Uterus (tissue), 4 donors: Measurements from ENCODE around the gene CYP4F2. TPM values are rescaled to one million over a fixed set of nuclear protein-coding genes. Genes with fewer than 3 reads are reported as not detected.
"Not testable (repeated sequence)": the region's sequence is repeated elsewhere in the genome, so short reads cannot be mapped to it uniquely, and the experiment has no call there.

Experiments
- DNase-seq, 2 donors: peaks; one replicate each; pipeline ENCODE4 v3.0.0-alpha.2; 2019 to 2020
- H3K27ac ChIP-seq, 2 donors: fragments of 200-600 bp; sonication (generic); 1 replicate in 1 of 2; 2 replicates in 1 of 2; pipeline ENCODE4 v1.5.1; 2016 to 2018
- H3K27me3 ChIP-seq, 2 donors: fragments of 200-600 bp; sonication (generic); one replicate each; pipeline ENCODE4 v1.5.1; 2018 to 2019; ENCODE audit warnings: control low read depth in 1 of 2
- H3K36me3 ChIP-seq, 2 donors: fragments of 200-600 bp; sonication (generic); one replicate each; pipeline ENCODE4 v1.5.1; 2019; ENCODE audit warnings: control low read depth in 1 of 2
- H3K4me1 ChIP-seq, 2 donors: fragments of 200-600 bp; sonication (generic); one replicate each; pipeline ENCODE4 v1.5.1; 2018 to 2019; ENCODE audit warnings: control low read depth in 1 of 2
- H3K4me3 ChIP-seq, 2 donors: fragments of 200-600 bp; sonication (generic); 1 replicate in 1 of 2; 2 replicates in 1 of 2; pipeline ENCODE4 v1.5.1; 2018 to 2019; ENCODE audit warnings: mild to moderate bottlenecking in 1 of 2
- H3K9me3 ChIP-seq, 2 donors: fragments of 200-600 bp; sonication (generic); one replicate each; pipeline ENCODE4 v1.5.1; 2019; ENCODE audit warnings: control low read depth in 1 of 2
- POLR2A ChIP-seq, 2 donors: fragments of 450-650 bp; IDR thresholded peaks; one replicate each; pipeline ENCODE4 v1.6.1; 2016; ENCODE audit warnings: antibody characterized with exemption in 2 of 2, mild to moderate bottlenecking in 1 of 2, moderate library complexity in 1 of 2
- intact Hi-C: fragments of 100-400 bp; cut with DNase I; formaldehyde crosslinking; loops from one replicate; pipeline ENCODE4 v1.15.1; 2023; ENCODE audit warnings: low total_unique reads
- total RNA-seq, 4 donors: library from RNA; depleted of rRNA in 3 of 4; stranded (reverse); fragments of >200 nt in 3 of 4; gene quantifications; one replicate each; pipeline versions ENCODE4 v1.1.0 to v1.2.4, GENCODE V29; 2014 to 2023
- TF ChIP-seq, protein P1 (sequence below), 4 experiments: fragments of 200-600 bp in 2 of 4; fragments of 450-650 bp in 2 of 4; sonication (generic) in 2 of 4; IDR thresholded peaks; one replicate each; pipeline ENCODE4 v1.5.1; 2016 to 2019; ENCODE audit warnings: antibody characterized with exemption in 4 of 4, mild to moderate bottlenecking in 2 of 4, moderate library complexity in 1 of 4
- donor health status: DM: yes; HTN: yes; CAD: no.

Gene CYP4F2
- total RNA-seq, 4 donors from 2014 or later, result 0.14 TPM; not detected in 3

DNA sequence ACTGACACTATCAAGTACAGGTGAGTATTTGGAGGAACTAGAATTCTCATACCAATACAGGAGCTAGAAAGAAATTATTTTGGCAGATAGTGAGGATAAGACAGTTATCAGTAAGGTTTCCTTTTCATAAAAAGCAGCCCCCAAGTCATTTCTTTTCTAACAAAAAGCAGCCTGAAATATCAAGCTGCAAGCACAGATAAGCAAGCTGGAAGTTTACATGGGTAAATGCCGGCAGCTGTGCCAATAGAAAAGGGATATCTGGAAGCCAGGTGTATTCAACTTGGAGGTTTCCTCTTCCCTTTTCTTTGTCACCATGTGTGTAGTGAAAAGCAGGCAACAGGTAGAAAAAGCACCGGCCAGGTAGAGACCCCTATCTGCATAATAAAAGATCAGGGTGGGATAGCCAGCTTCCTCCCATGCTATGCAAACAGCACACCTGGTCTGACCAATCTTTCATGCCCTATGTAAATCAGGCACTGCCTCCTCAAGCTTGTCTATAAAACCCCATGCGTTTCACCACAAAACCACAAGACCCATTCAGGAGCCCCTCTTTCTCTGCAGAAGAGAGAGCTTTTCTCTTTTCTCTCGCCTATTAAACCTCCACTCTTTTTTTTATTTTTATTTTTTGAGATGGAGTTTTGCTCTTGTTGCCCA lies 22.9 kb downstream of the CYP4F2 start:
- intact Hi-C loops, result no loop called here
- TF ChIP-seq POLR2A (IDR thresholded peaks at IDR 0.05), result no peak
- TF ChIP-seq, protein P1, sequence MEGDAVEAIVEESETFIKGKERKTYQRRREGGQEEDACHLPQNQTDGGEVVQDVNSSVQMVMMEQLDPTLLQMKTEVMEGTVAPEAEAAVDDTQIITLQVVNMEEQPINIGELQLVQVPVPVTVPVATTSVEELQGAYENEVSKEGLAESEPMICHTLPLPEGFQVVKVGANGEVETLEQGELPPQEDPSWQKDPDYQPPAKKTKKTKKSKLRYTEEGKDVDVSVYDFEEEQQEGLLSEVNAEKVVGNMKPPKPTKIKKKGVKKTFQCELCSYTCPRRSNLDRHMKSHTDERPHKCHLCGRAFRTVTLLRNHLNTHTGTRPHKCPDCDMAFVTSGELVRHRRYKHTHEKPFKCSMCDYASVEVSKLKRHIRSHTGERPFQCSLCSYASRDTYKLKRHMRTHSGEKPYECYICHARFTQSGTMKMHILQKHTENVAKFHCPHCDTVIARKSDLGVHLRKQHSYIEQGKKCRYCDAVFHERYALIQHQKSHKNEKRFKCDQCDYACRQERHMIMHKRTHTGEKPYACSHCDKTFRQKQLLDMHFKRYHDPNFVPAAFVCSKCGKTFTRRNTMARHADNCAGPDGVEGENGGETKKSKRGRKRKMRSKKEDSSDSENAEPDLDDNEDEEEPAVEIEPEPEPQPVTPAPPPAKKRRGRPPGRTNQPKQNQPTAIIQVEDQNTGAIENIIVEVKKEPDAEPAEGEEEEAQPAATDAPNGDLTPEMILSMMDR (IDR thresholded peaks at IDR 0.05), result no peak
- no peaks in the 10 kb centered on the region for H3K9me3 ChIP-seq

DNA sequence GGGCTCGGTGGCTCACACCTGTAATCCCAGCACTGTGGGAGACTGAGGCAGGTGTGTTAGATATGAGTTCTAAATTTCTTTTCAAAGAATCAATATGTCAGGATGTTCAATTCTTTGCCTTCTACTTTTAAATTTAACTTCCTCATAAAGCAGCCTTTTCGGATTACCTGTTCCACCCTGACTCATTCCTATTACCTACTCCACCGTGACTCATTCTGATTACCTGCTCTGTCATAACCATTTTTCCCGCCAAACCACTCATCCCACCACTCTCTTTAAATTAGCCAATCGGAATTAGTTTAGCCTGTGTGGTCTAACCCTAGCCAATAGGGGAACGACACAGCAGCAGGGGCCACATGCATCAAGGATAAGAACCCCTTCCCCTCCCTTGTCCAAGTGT lies 24.1 kb downstream of the CYP4F2 start:
- not testable (repeated sequence) for DNase-seq, H3K4me3 ChIP-seq

More for the DNA sequence above, 22.9 kb downstream of the CYP4F2 start:
- no peak for DNase-seq
- H3K4me3 ChIP-seq, result no peak overlapping the region
- H3K27ac ChIP-seq, result no peak overlapping the region
- no peaks in the 10 kb centered on the region for H3K27me3 ChIP-seq
- H3K36me3 ChIP-seq, result no peaks in the 10 kb centered on the region
- no peaks in the 10 kb centered on the region for H3K4me1 ChIP-seq

DNA sequence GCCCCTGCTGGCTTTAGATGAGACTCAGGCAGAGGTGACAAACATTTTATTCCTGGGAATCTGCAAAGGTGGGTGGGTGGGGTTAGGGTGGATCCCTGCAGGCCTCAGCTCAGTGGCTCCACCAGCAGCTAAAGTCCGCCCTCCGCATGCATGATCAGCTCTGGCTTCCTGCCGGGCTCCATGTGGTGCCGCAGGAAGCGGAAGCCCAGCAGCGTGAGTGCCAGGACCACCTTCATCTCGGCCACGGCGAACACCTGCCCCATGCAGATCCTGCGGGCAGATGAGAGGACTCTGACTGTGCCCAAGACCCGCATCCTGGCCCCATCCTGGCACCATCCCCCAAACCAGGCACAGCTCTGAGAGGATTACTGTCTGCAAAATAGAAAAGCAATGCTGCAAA lies 26.3 kb downstream of the CYP4F2 start:
- Histone ChIP-seq H3K27me3 (no peaks in the 10 kb centered on the region), H3K27ac (no peak overlapping the region), H3K36me3 (no peaks in the 10 kb centered on the region), H3K9me3 (no peaks in the 10 kb centered on the region), H3K4me3 (no peak overlapping the region), H3K4me1 (no peaks in the 10 kb centered on the region)
- no peak for DNase-seq
- intact Hi-C loops, result no loop called here
- TF ChIP-seq, protein P1 (IDR thresholded peaks at IDR 0.05), result no peak
- TF ChIP-seq POLR2A (IDR thresholded peaks at IDR 0.05), result no peak

More for the DNA sequence above, 24.1 kb downstream of the CYP4F2 start:
- H3K27me3 ChIP-seq, intact Hi-C loops, H3K4me1 ChIP-seq, H3K27ac ChIP-seq, H3K36me3 ChIP-seq, H3K9me3 ChIP-seq: not testable (repeated sequence)

DNA sequence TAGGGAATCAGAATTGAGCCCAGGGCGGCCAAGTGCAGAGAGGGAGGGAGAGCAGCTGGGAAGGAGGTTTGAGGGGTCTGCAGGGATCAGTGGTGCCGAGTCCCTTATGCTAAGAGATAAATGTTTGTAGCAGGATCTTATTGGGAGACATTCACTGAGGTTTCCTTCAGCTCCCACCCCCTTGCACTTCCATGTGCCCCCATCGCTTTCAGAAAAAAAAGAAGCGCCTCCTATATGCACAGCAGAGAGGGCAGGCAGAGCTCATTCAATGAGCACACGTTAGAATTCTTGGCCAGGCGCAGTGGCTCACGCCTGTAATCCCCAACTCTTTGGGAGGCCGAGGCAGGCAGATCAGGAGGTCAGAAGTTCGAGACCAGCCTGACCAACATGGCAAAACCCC lies 28.0 kb downstream of the CYP4F2 start:
- Histone ChIP-seq H3K27ac (no peak overlapping the region), H3K4me3 (no peak overlapping the region), H3K36me3 (no peaks in the 10 kb centered on the region), H3K4me1 (no peaks in the 10 kb centered on the region), H3K9me3 (no peaks in the 10 kb centered on the region), H3K27me3 (no peaks in the 10 kb centered on the region)
- DNase-seq, result no peak
- TF ChIP-seq, protein P1 (IDR thresholded peaks at IDR 0.05), result no peak
- no peak for TF ChIP-seq POLR2A (IDR thresholded peaks at IDR 0.05)
- intact Hi-C loops, result no loop called here

DNA sequence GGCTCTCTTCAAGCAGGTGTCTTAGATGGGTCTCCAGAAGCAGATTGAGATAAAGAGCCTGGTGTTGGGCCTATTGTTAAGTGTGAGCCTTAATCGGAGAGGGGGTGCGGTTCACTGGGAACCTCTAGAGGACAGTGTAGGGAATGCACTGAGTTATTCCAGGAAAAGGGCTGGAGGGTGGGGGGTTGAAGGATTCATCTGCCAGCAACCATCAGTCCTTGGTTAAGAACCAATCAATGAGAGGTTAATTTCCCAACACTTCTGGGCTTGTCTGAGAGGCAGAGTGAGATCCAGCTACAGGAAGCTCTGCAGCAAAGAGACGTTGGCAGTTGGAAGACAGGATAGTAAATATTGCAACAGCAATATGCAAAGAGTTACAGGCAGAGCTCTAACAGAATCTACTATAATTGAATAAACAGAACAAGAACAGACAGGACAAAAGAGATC lies 28.7 kb downstream of the CYP4F2 start:
- no peaks in the 10 kb centered on the region for H3K4me1 ChIP-seq
- no peaks in the 10 kb centered on the region for H3K9me3 ChIP-seq
- no peak for TF ChIP-seq POLR2A (IDR thresholded peaks at IDR 0.05)
- TF ChIP-seq, protein P1 (IDR thresholded peaks at IDR 0.05), result peak; percentile 38 to 65 (median 55)
- no peaks in the 10 kb centered on the region for H3K27me3 ChIP-seq
- intact Hi-C loops, result no loop called here
- no peak overlapping the region for H3K27ac ChIP-seq
- peak in 1 of 2 donors; percentile 19 for DNase-seq
- H3K36me3 ChIP-seq, result no peaks in the 10 kb centered on the region
- H3K4me3 ChIP-seq, result no peak overlapping the region
